GM21528 (cell line): Measurements from ENCODE around the gene CCDC102A.

Source experiments
- ATAC-seq: cut with Tn5 transposase; IDR thresholded peaks from one replicate; pipeline ENCODE4 v1.9.1; 2021; ENCODE audit warnings: mild to moderate bottlenecking, moderate library complexity; ENCODE audit not compliant: unreplicated experiment, low FRiP score

The CCDC102A gene

DNA sequence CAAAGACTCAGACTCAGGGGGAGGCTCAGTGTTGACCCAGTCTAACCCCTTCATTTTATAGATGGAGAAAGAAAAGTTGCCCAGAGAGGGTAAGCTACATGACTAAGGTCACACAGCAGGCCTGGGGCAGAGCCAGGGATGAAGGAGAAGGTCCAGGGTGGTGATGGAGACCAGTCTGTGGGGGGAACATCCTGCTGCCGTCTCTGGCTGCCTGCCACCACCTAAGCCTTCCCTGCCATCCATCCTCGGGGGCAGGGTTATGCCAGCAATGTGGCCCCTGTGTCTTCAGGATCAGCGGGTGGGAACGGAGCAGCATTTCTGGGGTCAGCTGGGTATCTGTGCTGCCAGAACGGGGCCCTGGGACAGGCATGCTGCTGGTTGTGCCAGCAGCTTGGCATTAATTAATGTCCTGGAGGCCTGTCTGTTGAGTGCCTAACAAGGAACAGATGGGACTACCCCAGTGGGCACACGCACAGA is 55.6 kb downstream of the CCDC102A start:
- ATAC-seq: no peak

DNA sequence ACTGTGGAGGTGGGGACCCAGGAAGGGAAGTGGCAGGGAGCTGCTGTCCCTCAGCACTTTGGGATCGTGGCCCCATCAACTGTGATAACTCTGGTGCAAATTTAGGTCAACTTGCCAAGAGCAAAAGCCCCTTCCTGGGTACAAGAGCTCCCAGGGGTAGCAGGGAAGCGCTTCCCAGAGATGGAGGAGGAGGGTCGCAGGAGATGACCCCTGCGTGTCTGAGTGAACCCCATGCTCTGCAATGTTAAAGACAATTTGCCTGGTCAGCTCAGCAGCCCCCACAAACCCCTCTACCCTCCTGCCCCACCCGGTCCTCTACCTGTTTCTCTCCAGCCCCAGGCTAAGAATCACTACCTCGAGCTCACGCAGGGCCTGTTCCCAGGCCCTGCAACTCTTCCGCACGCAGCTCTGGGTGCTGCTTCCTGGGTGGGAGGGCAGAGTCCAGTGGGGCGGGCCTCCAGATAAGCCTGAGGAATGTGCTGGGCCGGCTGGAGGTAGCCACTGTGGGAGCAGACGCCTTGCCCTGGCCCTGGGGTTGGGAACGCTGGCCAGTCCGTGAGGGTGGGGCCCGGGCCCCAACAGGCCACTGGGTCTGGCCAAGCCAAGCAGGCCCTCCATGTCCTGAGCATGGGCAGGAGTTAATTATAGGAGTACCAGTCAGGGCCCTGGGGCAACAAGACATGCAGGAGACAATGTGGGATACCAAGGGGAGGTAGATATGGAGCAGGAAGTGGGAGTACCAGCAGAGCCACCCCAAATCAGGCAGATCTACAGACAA is 56.2 kb downstream of the CCDC102A start:
- no peak for ATAC-seq

DNA sequence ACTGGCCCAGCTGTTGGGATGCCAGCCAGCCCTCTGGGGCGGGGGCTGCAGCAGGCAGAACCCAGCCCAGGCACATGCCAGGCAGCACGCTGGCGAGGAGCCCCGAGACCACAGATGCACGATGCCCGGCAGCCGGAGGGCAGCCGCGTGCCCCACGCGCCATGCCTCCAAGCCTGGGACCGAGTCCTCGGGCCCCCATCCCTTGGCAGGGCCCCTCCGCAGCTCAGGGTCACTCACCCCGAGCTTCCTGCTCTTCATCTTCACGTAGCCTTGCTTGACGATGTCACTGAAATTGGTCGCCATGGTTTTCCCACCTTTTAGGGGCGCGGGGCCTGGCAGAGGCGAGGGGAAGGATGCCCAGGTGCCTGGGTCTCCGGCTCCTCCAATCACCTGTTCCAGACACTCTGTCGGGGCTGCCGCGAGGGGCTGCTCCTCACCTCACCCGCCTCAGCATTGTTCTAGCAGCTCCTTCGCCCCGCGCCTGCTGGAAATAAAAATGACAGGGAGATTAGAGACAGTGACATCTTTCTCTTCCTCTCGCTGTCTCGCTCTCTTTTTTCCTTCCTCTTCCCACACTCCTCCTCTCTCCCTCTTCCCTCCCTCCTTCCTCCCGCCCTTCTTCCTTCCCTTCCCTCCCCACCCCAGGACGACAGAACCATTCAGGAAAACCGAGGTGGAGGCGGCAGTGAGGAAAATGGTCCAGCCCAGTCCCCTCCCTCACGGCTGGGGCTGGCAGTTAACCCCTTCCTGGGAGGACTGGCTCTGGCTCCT is 57.0 kb downstream of the CCDC102A start:
- ATAC-seq: no peak

DNA sequence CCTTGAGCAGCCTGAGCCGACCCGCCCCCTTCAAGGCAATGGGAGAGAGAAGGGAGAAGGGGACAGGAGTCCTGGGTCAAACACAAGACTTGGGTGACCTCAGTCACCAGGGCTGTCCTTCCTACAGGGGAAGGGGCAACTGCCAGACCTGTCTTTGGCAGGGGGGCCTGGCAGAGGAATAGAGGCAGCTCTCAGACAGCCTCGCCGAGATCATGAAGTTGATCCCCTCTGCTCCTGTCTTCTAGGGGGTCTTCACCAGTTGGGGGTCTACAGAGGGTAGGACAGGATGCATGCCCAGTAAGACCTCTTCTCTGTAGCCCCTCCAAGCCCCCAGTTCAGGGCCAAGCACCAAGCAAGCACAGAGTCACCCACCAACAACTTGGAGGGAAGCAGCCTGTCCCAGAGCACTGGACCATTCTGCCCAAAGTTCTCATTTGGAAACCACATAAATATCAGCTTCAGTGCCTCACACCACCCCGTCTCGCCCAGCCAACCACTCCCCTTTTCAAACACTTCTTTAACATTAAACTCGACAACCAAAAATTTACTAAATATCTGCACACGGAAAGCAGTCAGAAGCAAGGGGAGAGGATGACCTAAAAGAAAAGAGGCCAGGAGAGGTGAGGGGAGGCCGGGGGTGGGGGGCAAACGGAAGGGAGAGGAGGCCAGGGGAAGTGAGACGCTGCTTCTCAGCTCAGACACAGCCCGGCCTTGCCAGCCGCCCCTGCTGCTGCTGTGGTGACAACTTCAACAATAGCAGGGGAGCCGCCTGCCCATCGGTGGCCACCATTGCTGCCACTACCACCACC is 57.8 kb downstream of the CCDC102A start:
- ATAC-seq: no peak

DNA sequence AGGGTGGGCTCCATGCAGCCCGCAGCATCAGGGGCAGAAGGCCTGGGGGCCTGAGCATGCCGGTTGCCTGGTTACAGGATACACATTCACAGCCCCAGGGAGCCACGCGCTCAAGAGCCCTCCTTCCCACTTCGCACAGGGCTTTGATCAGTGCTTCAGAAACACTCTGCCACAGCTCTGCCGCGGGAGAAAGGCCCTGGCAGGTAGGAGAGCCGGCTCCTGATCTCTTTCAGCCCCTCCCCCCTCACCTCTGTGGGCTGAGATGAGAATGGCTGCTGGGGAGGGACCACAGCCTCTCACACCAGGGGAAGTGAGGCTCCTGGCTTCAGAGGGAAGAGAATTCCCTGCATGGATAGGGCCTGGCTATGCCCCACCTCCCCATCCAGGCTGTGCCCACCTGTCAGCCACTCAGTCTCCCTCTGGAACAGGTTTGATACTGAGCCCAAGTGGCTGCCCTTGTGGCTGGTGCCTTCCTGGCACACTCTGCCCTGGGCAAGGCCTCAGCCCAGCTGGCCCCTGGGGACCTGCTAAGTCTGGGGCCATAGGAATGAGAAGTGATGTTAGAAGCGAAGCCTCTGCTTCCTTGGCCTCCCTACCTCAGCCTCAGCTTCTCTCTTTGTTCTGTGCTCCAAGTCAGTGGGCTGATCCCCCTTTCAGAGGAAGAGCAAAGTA is 58.7 kb downstream of the CCDC102A start:
- no peak for ATAC-seq

DNA sequence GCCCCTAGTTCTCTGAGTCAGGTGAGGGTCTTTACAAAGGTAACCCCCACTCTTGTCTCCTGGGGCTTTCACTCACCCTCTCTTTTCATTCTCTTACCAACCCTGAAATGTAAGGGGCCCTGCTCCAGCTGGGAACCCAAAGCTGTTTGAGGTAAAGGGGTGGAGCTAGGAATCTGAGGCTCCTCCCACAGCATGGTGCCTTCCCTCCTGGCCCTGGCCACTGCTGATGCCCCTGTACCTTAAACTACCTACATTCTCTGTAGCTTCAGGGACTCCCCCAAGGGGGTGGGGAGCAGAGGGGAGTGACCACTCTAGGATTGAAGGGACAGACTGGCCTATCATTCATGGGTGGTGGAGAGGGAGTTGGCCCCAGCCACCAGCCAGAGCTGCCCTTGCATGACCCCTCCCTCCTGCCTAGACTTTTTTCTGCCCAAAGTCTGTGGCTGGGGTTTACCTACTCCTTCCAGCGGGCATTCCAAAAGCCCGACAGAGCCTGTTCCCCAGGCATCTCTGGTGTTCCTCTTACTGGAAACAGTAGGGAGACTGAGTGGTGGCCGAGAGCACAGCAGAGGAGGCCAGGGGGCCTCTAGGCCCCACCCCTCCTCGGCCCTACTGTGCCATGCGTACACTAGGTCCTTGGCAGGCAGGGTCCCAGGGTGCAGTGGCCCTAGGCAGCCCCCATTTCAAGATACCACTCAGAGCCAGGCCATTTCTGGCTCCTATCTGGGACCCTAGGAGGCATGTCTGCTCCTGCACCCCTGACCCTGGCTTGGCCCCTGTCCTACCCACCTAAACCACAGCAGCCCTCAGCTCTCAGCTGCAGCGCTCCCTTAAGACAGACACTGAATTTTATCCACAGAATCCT is 59.6 kb downstream of the CCDC102A start:
- ATAC-seq: no peak

DNA sequence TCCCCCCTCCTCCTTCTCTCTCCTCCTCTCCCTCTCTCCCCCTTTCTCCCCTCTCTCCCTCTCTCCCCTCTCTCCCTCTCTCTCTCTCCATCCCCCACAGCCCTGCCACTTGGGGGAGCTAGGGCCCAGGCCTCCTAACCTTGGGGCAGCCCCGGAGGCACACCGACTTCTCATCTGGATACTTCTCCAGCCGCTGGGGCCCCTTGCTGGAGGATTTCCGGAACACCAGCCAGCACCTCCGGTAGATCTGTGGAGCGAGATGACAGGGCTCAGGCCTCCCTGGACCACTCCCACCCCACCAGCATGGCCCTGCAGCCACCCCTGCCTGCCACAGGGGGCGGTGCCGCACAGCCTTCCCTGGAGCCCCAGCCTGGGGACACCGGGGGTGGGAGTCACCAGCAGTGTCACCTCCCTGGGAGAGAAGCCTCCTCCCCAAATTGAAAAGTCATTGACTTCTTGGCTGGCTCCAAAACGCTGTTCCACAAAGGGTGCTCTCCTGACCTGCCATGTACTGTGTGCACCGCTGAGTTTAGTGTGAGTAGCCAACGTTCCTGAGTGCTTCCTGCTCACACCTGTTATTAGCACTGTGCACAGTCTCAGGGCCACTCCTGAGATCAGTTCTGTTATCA is 60.5 kb downstream of the CCDC102A start:
- ATAC-seq: peak; percentile 82

DNA sequence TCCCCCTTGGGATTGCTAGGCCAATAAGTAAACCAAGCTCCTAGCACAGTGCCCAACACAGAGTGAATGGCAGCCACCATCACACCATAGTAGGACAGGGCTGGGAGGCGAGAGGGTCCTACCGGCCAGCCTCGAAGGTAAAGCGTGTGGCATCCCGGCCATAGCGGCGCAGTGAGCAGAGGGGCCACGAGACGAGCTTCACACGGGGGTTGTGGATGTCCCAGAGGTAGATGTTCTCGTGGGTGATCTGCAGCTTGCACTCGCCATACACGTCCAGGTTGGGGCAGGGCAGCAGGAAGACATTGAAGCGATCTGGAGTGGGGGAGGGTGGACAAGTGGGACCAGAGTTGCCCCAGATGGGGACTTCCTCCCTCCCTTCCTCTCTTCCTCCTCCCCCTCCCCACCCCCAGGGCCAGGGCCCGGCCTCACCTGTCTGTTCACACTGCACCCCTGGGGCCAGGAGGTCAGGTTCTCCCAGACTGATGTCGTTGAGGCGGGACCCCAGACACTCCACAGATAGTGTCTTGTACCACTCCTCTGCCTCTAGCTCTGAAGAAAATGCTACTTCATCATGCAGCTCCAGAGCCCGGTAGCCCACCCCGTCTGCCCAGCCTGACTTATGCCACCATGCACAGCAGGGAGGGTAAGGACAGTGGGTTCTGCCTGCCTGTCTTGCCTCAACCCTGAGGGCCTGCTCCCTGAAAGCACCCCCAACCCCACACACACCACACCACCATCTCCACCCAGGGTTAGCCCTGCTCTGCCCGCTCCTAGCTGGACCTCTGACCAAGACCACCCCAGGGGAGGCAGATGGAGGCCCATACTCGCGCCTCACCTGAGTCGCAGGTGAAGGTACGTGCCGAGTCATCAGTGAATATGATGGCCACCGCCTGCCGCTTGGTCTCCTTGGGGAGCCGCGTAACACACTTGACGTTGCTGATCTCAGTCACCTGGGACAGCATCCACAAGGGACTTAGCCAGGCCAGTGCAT is 61.4 kb downstream of the CCDC102A start:
- ATAC-seq: no peak

DNA sequence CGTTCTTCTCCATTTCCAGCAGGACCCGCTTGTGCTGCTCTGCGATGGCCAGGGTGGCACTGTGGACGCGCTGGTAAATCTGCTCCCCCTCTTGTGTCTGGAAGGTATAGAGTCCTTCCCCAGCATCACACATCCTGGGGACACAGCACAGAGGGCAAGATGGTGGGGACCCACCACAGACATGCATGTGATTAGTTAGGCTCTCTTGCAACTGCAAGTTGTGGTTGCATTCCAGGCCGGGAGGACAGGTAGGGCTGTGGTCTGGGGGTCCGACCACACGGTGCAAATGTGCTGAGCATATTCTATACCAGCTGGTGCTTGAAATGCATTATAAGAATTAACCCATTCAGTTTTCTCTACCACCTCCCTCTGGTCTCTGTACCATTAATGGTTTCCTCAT is 62.5 kb downstream of the CCDC102A start:
- ATAC-seq: no peak

DNA sequence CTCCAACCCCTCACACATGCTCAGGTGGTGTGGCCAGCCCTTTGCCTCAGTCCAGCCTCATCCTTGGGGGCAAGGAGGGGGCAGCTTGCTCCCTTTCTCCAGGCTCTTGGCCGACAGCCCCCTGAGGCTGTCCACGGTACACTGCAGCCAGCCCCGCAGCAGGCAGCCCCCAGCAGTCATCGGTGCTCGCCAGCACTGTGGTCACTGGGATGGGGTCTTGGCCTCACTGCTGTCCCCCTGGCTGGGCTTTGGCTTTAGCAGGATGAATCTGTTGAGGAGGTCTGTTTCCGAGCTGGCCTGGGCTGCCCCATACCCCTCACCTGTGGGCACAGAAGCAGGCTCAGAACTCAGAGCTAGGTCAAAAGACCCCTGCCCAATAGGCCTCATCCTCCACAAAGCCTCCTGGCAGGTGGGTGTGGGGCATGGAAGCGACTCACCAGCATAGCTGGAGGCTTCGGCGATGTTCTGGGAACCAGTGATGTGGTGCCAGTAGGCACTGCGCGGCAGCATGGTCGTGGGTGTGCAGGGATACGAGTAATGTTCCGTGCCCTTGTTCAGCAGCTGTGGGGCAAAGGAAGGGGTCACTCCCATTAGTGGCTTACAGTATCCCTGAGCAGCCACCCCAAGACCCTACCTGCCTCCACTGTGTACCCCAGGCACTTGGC is 63.1 kb downstream of the CCDC102A start:
- ATAC-seq: no peak

DNA sequence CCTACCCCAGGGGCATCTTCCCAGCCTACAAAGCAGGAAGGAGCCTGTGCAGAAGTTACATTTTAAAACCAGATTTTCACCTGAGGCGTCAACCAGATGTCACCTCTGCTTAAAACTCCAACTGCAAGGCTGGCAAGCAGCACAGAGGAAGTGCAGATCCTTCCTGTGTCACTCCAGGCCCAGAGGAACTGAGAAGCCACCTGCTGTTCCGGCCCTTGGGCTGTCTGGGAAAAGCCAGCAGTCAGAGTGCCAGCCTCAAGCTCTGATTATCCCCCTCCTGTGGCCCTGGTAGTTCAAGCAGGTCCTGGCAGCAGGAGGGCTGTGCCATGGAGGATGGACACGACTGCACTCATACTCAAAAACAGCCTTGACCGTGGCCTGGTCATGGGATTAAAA is 63.7 kb downstream of the CCDC102A start:
- no peak for ATAC-seq

DNA sequence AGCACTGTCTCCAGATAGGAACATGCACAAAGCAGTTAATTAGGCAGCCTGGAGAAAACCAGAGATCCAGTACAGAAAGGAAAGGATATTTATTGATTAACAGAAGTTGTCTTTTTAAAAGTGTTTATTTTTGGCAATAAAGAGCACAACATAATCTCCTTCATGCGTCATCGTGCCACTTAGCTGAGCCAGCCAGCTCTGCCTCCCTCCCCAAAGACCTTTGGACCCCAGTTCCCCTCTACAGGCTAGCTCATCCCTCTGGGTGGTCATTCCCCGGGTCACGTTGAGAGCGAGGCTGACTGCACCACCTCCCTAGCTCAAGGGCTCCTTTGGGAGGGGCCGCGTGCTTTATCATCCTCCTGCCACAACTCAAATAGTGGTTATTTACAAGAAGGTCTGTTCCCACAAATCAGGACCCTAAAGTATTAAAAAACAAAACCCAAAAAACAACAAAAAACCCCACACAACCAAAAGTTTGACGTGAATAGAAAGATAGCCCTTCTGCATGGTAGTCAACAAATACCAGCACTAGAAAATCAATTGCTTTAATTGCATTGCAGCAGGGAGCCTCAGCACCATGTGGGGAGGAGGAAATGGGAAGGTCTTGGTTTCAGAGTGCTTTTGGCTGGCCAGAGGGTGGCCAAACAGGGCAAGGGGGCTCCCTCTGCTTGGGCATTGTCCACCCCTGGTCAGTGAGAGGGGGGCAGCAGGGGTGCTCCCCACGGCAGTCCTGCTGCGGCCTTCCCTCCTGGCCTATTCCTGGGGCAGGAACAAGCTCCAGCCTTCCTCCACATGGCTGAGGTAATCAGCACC is 64.3 kb downstream of the CCDC102A start:
- ATAC-seq: no peak

DNA sequence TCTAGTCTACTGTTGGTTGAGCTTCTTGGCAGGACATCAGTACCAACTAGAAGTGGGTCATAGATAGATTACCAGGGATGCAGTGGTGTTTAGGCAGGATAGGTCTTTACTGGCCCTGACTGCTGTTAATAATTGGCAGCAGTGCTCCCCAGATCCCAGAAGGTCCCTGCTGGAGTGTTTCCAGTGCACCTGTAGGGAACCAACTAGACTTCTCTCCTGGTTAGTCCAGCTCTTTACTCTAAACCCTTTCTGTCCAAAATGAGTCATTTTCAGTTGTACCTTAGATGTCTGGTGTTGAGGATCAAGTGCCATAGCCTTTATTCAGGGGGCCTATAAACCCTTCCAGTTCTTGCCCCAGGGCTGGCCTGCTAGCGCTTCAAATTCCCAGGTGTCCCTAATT is 65.2 kb downstream of the CCDC102A start:
- no peak for ATAC-seq

DNA sequence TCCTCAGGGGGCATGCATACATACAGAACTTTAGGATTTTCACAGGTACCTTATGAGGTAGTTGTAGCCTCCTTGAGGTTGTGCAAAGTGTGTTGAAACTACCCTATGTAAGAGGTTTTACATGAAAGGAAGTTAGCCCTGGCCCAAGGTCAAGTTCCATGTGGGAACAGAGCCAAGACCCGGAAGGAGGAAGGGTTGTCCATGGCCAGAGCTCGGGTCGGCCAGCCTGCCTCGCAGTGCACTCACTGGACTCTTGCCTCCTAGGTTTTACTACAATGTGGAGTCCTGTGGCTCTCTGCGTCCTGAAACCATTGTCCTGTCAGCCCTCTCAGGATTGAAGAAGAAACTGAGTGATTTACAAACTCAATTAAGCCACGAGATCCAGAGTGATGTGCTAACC is 65.7 kb downstream of the CCDC102A start:
- ATAC-seq: no peak

DNA sequence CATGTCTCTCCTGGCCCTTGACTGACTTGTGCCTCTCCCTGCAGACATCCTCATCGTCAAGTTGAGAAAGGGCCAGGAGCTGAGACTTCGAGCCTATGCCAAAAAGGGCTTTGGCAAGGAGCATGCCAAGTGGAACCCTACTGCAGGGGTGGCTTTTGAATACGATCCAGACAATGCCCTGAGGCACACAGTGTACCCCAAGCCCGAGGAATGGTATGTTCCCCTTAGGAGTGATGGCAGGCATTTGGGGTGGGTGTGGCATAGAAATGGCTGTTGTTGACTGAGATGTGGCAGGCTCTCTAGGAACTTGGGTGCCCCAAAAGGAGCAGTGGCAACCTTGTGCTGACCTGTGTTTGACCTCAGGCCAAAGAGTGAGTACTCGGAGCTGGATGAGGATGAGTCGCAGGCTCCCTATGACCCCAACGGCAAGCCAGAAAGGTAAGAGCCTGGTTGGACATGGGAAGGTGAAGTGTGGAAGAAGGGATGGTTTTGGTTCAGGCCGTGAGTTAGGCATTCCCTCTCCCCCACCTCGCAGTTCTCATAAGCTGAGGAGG is 66.4 kb downstream of the CCDC102A start:
- ATAC-seq: no peak

DNA sequence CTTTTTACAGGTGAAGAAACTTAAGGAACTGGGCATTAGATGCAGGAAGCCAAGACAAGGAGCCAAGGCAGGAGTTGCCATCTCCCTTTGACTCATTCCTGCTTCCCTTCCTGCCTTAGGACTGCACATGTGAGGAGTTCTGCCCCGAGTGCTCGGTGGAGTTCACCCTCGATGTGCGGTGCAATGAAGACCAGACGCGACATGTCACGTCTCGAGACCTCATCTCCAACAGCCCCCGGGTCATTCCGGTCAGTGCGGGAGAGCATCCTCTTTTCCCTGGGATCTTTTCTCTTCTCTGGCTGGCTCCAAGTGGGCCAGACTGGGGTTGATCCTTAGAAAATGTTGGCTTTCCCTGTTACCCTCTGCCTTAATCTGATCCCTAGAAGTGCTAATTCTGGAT is 67.3 kb downstream of the CCDC102A start:
- no peak for ATAC-seq
